RWPE1 (cell line): ENCODE results near the gene WDR48.
"Not testable (repeated sequence)": the region's sequence is repeated elsewhere in the genome, so short reads cannot be mapped to it uniquely, and the experiment has no call there.

Experiments
- CTCF ChIA-PET: fragments of 350-600 bp; sonication (Branson Sonifier 250); formaldehyde crosslinking; extraction: SDS; loops from one replicate; lab custom pipeline; 2021; lab: Yijun Ruan, JAX
- POLR2A ChIA-PET: fragments of 400-600 bp; formaldehyde crosslinking; extraction: SDS; loops from one replicate; lab custom pipeline; 2020; ENCODE audit warnings: antibody characterized with exemption; ENCODE audit not compliant: low non-redundant PET; lab: Yijun Ruan, JAX
- DNase-seq: peaks from one replicate; pipeline ENCODE4 v3.0.0; 2012; ENCODE audit warnings: low spot score
- H3K27ac ChIP-seq: fragments of 450-650 bp; 2 replicates; pipeline ENCODE4 v1.5.1; 2017
- CTCF ChIP-seq: fragments of 450-650 bp; conservative IDR thresholded peaks from 2 replicates; pipeline ENCODE4 v1.5.1; 2017; ENCODE audit warnings: low read depth, mild to moderate bottlenecking

Gene WDR48

GRCh38 chr3:39028546-39028945 is 23.3 kb upstream of the WDR48 start:
- no peak for DNase-seq
- POLR2A ChIA-PET: no interaction called here
- CTCF ChIA-PET: no interaction called here
- no peak for TF ChIP-seq CTCF
- H3K27ac ChIP-seq: no peak overlapping the region

DNA sequence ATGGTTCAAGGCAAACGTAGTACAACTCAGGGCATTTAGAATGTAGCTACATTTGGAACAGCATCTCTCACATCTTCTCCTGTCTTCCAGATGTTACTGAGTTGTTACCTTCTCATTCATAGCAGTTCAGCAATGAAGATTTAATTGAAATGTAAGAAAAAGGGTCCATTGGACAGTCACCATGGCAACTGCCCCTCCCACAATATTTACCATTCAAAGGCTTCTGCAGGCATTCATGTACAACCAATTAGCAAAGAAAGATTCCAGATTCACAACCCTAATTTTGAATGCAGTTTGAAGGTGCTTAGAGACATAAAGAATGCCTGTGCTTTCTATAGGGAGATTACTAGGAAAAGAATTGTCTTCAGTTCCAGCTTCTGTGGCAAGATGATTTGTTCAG is 22.3 kb upstream of the WDR48 start:
- no peak for DNase-seq
- no peak overlapping the region for H3K27ac ChIP-seq
- POLR2A ChIA-PET: no interaction called here
- TF ChIP-seq CTCF: no peak
- CTCF ChIA-PET: interaction anchor here (0.6 to 0.7 kb wide), 2 partner anchors 314 to 576 kb away, joined by 3 read pairs; no protein-coding TSS in a partner anchor

DNA sequence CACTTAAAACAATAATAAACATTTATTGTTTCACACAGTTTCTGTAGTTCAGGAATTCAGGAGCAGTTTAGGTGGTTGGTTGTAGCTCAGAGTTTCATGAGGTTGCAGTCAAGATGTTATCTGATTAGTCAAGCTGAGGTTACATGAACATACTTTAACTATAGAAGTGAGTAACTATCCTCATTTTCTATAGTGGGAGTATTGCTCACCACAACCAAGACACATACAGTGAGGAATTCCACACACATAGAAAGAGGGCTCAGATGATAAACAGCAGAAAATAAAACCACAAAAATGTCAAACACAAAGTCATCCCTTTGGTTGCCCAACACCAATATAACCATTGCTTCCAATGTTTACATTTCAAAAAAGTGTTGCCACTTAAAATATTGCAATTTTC is 13.7 kb upstream of the WDR48 start:
- DNase-seq: no peak
- H3K27ac ChIP-seq: no peak overlapping the region
- ChIA-PET CTCF (interaction anchor here (0.6 kb wide), 1 partner anchor 30 kb away, joined by 4 read pairs; no protein-coding TSS in a partner anchor), POLR2A (no interaction called here)
- TF ChIP-seq CTCF: no peak

DNA sequence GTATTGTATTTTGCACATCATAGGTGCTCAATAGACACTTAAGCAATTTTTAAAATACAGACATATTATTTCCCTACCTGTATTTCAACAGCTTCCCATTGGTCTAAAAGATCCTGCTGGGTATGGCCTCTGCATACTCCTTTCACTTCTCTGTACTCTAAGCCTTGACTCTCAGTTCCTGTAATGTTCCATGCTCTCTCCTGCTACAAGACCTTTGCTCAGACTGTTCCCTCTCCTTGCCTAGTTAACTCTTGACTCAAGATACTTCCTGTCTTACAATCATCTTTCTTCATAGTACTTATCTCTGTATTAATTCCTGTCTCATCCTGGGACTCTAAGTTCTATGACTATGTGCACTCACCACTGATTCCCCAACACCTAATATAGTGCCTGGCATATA is 1.8 kb upstream of the WDR48 start:
- no peak for DNase-seq
- CTCF ChIA-PET: no interaction called here

DNA sequence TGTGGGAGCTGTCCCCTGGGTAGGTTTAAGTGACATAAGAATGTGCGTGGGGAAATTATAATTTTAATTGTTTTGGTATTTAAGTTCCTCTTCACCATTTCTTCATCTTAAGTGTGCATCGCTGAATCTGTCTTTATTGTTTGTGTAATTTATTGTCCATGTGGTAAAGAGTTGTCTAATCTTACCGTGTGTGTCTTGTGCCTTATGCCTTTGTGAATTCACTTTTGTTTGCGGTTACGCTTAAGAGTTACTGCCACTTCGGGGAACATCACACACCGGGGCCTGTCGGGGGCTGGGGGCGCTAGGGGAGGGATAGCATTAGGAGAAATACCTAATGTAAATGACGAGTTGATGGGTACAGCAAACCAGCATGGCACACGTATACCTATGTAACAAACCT is 767 bp downstream of the WDR48 start:
- peak overlapping the region; percentile 75 for H3K27ac ChIP-seq
- DNase-seq: no peak
- CTCF ChIA-PET: no interaction called here
- POLR2A ChIA-PET: no interaction called here
- TF ChIP-seq CTCF: no peak

More for the DNA sequence above, 1.8 kb upstream of the WDR48 start:
- H3K27ac ChIP-seq: no peak overlapping the region
- no peak for TF ChIP-seq CTCF
- POLR2A ChIA-PET: no interaction called here

- POLR2A ChIA-PET: no interaction called here
- DNase-seq: no peak
- CTCF ChIA-PET: no interaction called here
- no peak for TF ChIP-seq CTCF
- no peak overlapping the region for H3K27ac ChIP-seq
Observed at GRCh38 chr3:39053696-39054095, 1.9 kb downstream of the WDR48 start.

GRCh38 chr3:39056151-39056550 is 4.3 kb downstream of the WDR48 start:
- CTCF ChIA-PET: no interaction called here
- POLR2A ChIA-PET: no interaction called here
- H3K27ac ChIP-seq: no peak overlapping the region
- no peak for DNase-seq
- no peak for TF ChIP-seq CTCF

GRCh38 chr3:39061228-39061627 is 9.4 kb downstream of the WDR48 start:
- DNase-seq, POLR2A ChIA-PET, H3K27ac ChIP-seq, CTCF ChIA-PET: not testable (repeated sequence)
